Sigmoid colon (tissue), 4 donors: Measurements from ENCODE around the gene MACROD2.

ENCODE experiments used
- POLR2A ChIP-seq, 2 donors: fragments of 450-650 bp; IDR thresholded peaks; one replicate each; pipeline ENCODE4 v1.6.1; 2016; ENCODE audit warnings: antibody characterized with exemption in 2 of 2, mild to moderate bottlenecking in 2 of 2, moderate library complexity in 2 of 2
- POLR2AphosphoS5 ChIP-seq, 4 donors: sonication (generic); formaldehyde crosslinking; IDR thresholded peaks; one replicate each; pipeline ENCODE4 v1.6.1; 2017; ENCODE audit warnings: antibody characterized with exemption in 4 of 4

DNA sequence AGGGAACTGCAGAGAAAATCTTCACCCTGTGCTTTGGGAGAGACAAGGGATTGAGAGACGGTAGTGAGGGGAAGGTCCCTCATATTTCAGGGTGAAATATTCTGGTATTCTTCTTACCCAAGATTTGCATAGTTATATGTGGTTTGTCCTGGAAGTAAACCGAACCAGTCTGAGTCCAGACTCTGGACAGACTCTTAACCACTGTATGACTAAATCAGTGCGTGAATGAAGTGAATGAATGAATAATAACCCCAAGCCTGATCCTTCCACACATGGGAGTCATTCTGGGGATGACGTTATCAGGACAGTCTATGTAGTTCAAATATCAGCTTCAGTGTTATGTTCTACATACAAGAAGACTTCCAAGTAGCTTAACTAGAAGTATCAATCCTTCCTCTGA is 1887.2 kb downstream of the MACROD2 start:
- TF ChIP-seq POLR2AphosphoS5 (IDR thresholded peaks at IDR 0.05) (no peak), POLR2A (IDR thresholded peaks at IDR 0.05) (no peak)
